WTC11 (cell line): ENCODE data around the gene GHSR.

Experiments used
- CREM ChIP-seq: sonication (generic); formaldehyde crosslinking; IDR thresholded peaks from 2 replicates; pipeline ENCODE4 v1.8.1; 2022; ENCODE audit warnings: mild to moderate bottlenecking, missing genetic modification reagents, moderate library complexity
- CTCF ChIP-seq: fragments of 200-600 bp; IDR thresholded peaks from 2 replicates; pipeline ENCODE4 v1.8.0; 2022; ENCODE audit warnings: antibody characterized with exemption
- HMGA2 ChIP-seq: fragments of 250-450 bp; sonication (Bioruptor Pico); IDR thresholded peaks from 2 replicates; pipeline ENCODE4 v1.4.0; 2021; ENCODE audit warnings: mild to moderate bottlenecking, moderate library complexity
- KAT7 ChIP-seq: sonication (generic); formaldehyde crosslinking; IDR thresholded peaks from 2 replicates; pipeline ENCODE4 v1.8.1; 2023; ENCODE audit warnings: missing genetic modification reagents, mild to moderate bottlenecking, borderline replicate concordance
- MAX ChIP-seq: sonication (generic); formaldehyde crosslinking; IDR thresholded peaks from 2 replicates; pipeline ENCODE4 v1.8.0; 2022; ENCODE audit warnings: mild to moderate bottlenecking, missing genetic modification reagents
- MLX ChIP-seq: sonication (generic); formaldehyde crosslinking; IDR thresholded peaks from 2 replicates; pipeline ENCODE4 v1.8.1; 2023; ENCODE audit warnings: mild to moderate bottlenecking, missing genetic modification reagents, moderate library complexity
- SP1 ChIP-seq: sonication (generic); formaldehyde crosslinking; conservative IDR thresholded peaks from 2 replicates; pipeline ENCODE4 v1.8.1; 2022; ENCODE audit warnings: missing genetic modification reagents
- TP53 ChIP-seq: sonication (generic); formaldehyde crosslinking; IDR thresholded peaks from 2 replicates; pipeline ENCODE4 v1.8.1; 2023; ENCODE audit warnings: mild to moderate bottlenecking, missing genetic modification reagents
- USF1 ChIP-seq: sonication (generic); formaldehyde crosslinking; IDR thresholded peaks from 2 replicates; pipeline ENCODE4 v1.8.0; 2022; ENCODE audit warnings: mild to moderate bottlenecking, missing genetic modification reagents
- ZNF416 ChIP-seq: fragments of 250-450 bp; sonication (Bioruptor Pico); IDR thresholded peaks from 2 replicates; pipeline ENCODE4 v1.9.0; 2021; ENCODE audit warnings: mild to moderate bottlenecking, inconsistent platforms
- TF ChIP-seq, protein P1 (sequence below): sonication (generic); formaldehyde crosslinking; IDR thresholded peaks from 2 replicates; pipeline ENCODE4 v1.8.0; 2023; ENCODE audit warnings: missing genetic modification reagents
- TF ChIP-seq, protein P2 (sequence below): sonication (generic); formaldehyde crosslinking; IDR thresholded peaks from 2 replicates; pipeline ENCODE4 v1.8.1; 2023; ENCODE audit warnings: mild to moderate bottlenecking, moderate library complexity, missing genetic modification reagents
- TF ChIP-seq, protein P3 (sequence below): sonication (generic); formaldehyde crosslinking; IDR thresholded peaks from 2 replicates; pipeline ENCODE4 v1.8.1; 2023; ENCODE audit warnings: mild to moderate bottlenecking, missing genetic modification reagents

- no peak for TF ChIP-seq CTCF
- no peak for TF ChIP-seq HMGA2
- TF ChIP-seq USF1 = no peak
- no peak for TF ChIP-seq MAX (CRISPR knock-in tag)
- no peak for TF ChIP-seq ZNF416 (CRISPR knock-in tag)
- TF ChIP-seq, protein P1, sequence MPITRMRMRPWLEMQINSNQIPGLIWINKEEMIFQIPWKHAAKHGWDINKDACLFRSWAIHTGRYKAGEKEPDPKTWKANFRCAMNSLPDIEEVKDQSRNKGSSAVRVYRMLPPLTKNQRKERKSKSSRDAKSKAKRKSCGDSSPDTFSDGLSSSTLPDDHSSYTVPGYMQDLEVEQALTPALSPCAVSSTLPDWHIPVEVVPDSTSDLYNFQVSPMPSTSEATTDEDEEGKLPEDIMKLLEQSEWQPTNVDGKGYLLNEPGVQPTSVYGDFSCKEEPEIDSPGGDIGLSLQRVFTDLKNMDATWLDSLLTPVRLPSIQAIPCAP (CRISPR knock-in tag) = no peak
- TF ChIP-seq SP1 (CRISPR knock-in tag) = no peak
- TF ChIP-seq, protein P2, sequence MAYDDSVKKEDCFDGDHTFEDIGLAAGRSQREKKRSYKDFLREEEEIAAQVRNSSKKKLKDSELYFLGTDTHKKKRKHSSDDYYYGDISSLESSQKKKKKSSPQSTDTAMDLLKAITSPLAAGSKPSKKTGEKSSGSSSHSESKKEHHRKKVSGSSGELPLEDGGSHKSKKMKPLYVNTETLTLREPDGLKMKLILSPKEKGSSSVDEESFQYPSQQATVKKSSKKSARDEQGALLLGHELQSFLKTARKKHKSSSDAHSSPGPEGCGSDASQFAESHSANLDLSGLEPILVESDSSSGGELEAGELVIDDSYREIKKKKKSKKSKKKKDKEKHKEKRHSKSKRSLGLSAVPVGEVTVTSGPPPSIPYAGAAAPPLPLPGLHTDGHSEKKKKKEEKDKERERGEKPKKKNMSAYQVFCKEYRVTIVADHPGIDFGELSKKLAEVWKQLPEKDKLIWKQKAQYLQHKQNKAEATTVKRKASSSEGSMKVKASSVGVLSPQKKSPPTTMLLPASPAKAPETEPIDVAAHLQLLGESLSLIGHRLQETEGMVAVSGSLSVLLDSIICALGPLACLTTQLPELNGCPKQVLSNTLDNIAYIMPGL (CRISPR knock-in tag) = no peak
- TF ChIP-seq MLX (CRISPR knock-in tag) = no peak
- TF ChIP-seq KAT7 (CRISPR knock-in tag) = no peak
- no peak for TF ChIP-seq TP53 (CRISPR knock-in tag)
- TF ChIP-seq CREM = no peak
- TF ChIP-seq, protein P3, sequence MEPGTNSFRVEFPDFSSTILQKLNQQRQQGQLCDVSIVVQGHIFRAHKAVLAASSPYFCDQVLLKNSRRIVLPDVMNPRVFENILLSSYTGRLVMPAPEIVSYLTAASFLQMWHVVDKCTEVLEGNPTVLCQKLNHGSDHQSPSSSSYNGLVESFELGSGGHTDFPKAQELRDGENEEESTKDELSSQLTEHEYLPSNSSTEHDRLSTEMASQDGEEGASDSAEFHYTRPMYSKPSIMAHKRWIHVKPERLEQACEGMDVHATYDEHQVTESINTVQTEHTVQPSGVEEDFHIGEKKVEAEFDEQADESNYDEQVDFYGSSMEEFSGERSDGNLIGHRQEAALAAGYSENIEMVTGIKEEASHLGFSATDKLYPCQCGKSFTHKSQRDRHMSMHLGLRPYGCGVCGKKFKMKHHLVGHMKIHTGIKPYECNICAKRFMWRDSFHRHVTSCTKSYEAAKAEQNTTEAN (CRISPR knock-in tag) = no peak
These were observed 42.3 kb downstream of the GHSR start for GRCh38 chr3:172405914-172406313.
